Astrocyte of the cerebellum (primary cell): ENCODE data around the gene NOTCH1.

Experiments
- DNase-seq: peaks from one replicate; pipeline ENCODE4 v3.0.0-alpha.2; 2011; ENCODE audit warnings: low read depth
- H3K4me3 ChIP-seq: 2 replicates; pipeline ENCODE4 v1.5.1; 2011; ENCODE audit warnings: mild to moderate bottlenecking, low read depth, low read length, moderate library complexity
- in situ Hi-C: cut with HindIII; loops from 2 replicates; pipeline ENCODE4 v1.10.0; 2017; ENCODE audit warnings: low sequenced_read_pairs
- TF ChIP-seq, protein P1 (sequence below): IDR thresholded peaks from 2 replicates; pipeline ENCODE4 v1.5.1; 2012; ENCODE audit warnings: low read length, low read depth, moderate library complexity, mild to moderate bottlenecking; ENCODE audit errors: missing control alignments

NOTCH1 gene

DNA sequence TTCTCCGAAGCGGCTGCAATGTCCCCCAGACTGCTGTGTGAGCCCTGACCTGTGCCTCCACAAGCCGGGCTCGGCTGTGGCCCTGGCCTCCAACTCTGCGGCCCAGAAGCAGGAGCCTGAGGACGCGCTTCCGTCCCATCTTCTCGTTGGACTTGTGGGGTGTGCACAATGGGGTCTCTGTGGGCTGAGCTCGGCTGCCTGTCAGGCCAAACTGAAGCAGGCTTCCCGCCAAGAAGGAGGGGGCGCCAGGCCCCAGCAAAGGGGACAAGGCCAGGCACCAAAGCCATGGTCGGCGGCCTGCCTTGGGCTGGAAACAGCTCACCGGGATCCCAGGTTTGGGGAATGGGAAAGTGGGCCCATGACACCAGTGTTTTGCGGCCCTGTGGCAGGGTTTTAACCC, 4.1 kb downstream of the NOTCH1 start:
- in situ Hi-C loops, result no loop called here
- TF ChIP-seq, protein P1, sequence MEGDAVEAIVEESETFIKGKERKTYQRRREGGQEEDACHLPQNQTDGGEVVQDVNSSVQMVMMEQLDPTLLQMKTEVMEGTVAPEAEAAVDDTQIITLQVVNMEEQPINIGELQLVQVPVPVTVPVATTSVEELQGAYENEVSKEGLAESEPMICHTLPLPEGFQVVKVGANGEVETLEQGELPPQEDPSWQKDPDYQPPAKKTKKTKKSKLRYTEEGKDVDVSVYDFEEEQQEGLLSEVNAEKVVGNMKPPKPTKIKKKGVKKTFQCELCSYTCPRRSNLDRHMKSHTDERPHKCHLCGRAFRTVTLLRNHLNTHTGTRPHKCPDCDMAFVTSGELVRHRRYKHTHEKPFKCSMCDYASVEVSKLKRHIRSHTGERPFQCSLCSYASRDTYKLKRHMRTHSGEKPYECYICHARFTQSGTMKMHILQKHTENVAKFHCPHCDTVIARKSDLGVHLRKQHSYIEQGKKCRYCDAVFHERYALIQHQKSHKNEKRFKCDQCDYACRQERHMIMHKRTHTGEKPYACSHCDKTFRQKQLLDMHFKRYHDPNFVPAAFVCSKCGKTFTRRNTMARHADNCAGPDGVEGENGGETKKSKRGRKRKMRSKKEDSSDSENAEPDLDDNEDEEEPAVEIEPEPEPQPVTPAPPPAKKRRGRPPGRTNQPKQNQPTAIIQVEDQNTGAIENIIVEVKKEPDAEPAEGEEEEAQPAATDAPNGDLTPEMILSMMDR, result no peak
- DNase-seq, result no peak
- no peak overlapping the region for H3K4me3 ChIP-seq

DNA sequence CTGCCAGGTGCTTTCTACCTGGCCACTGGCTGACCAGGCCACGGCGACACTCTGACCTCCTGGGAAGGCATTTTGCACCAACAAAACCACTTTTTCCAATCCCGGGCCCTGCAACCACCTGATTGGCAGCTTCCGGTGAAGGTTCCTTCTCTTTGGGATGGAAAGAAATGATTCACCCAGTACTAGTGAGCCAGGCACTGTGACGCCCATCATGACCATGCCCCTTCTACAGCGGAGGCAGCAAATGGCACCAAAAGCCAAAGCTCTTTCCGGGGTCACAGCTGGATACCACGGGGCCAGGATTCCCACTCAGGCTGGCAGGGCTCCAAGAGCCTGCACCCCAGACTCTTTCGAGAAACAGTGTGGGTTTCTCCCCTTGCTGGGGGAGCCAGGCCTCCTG, 4.7 kb downstream of the NOTCH1 start:
- TF ChIP-seq, protein P1, result no peak
- H3K4me3 ChIP-seq, result no peak overlapping the region
- in situ Hi-C loops, result no loop called here
- no peak for DNase-seq

DNA sequence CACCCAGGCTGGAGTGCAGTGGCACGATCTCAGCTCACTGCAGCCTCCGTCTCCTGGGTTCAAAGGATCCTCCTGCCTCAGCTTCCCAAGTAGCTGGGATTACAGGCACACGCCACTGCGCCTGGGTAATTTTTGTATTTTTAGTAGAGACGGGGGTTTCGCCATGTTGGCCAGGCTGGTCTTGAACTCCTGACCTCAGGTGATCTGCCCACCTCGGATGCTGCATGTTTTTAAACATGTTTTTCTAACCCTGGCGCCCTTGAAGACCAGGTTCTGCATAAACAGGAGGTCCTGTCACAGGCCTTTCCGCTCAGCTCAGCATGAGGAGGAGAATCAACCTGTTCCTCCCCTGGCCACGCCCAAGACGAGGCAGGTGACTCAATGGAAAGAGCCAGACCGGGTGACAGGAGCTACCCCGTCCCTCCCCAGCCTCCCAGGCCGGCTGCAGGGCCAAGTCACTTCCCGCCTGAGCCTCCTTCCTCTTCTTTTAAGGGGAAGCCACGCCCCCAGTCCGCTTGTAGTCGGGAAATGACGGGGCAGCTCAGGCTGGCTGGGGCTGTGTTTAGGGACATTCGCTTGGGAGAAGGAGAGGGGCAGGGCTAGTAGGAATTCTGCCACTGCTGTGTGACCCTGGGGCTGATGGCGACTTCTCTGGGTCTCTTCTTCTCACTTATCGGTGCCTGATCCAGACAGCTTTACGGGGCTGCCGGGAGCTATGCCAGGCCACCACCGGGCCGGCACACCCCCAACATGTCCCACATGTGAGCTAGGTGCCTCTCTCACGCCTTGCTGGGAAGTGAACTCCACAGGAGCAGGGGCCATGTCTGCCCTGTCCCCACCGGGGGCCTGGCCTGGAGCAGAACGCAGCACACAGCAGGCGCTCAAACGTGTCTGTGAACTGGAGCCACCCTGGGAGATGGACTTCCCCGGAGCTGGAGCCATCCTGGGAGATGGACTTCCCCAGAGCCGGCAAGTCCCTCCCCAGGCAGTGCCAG, 6.1 kb downstream of the NOTCH1 start:
- H3K4me3 ChIP-seq, result no peak overlapping the region
- no peak for DNase-seq
- in situ Hi-C loops, result no loop called here
- TF ChIP-seq, protein P1, result no peak

DNA sequence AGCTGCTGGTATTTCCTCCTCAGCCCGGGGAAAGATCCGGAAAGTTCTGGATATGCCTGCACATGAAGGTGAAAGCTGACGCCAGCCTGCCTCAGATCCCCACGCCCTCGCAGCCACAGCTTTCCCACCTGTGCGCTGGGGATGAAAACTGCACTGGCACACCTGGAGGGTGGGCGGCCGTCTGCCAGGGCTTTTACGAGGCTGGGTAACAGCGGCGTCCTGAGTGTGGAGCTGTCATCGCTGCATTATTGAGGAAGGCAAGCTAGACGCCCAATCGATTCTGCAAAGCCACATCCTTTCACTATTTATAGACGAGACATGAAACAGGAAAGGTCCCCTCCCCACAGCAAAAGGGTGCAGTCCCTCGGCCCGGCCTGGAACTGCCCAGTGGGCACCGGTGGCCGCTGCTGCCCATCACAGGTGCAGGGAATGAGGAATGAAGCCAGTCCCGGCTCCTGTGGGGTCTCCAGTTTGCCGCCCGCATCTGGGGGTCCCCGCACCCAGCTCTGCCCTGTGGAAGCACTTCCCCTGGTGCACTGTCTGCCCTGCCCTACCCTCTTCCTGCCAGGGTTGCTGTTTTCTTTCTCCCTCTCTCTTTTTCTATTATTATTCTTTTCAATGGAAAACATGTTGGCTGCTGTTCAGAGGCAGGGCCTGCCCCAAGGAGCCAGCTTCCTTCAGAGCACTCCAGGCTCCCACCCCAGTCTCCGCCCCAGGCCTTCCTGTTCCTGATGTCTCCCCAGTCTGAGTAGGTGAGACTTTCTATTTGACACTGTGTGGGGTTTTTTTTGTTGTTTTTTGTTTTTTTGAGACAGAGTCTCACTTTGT, 7.0 kb downstream of the NOTCH1 start:
- TF ChIP-seq, protein P1, result no peak
- DNase-seq, result no peak
- in situ Hi-C loops, result no loop called here
- no peak overlapping the region for H3K4me3 ChIP-seq

DNA sequence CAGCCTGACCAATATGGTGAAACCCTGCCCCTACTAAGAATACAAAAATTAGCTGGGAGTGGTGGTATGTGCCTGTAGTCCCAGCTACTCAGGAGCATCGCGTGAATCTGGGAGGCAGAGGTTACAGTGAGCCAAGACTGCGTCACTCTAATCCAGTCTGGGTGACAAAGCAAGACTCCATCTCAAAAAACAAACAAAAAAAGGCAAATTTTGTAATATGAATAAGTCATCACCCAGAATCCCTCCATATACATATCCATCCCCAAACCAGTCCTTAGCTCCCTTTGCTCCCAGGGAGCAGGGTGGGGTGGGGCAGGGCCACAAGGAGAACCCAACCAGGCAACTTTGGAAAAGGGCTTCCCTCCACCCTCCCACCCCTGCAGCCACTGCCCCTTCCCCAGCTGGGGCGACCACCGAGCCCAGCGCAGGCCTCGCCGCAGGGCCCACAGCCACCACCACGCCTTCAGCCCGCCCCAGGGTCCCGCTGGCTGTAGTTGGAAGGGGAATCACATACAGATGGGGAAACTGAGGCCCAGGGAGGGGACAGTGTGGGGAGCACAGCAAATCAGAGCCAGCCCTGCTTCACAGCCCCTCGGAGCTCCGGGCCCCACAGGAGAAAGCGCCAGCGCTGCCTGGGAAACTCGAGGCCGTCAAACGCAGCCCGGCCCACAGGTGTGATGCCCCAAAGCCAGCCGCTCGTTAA, 7.8 kb downstream of the NOTCH1 start:
- no peak for DNase-seq
- H3K4me3 ChIP-seq, result no peak overlapping the region
- TF ChIP-seq, protein P1, result no peak
- in situ Hi-C loops, result no loop called here

DNA sequence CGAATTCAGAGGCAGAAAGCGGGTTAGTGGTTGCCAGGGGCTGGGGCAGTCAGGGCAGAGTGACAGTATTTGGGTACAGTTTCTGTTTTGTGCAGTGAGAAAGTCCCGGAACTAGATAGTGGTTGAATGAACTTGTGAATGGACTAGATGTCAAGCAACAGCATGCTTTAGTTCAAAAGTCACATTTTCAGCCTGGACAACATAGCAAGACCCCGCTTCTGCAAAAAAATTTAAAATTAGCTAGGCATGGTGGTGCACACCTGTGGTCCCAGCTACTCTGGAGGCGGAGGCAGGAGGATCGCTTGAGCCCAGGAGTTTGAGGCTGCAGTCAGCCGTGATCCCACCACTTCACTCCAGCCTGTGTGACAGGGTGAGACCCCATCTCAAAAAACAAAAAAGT, 8.4 kb downstream of the NOTCH1 start:
- TF ChIP-seq, protein P1, result no peak
- in situ Hi-C loops, result no loop called here
- no peak overlapping the region for H3K4me3 ChIP-seq
- DNase-seq, result no peak
